ENCODE measurements around the gene TSPAN17.
A peak's percentile ranks its signal among the peaks of the same experiment; 100 is the strongest.

TSPAN17 gene

GRCh38 chr5:176608142-176608705 is 39.1 kb upstream of the TSPAN17 start:
- no peak for TF ChIP-seq CTCF (IDR thresholded peaks at IDR 0.05; ENCODE audit: control extremely low read depth, extremely low read depth, low read depth, missing control alignments)
- POLR2A ChIA-PET: no interaction called here
- CTCF ChIA-PET: interaction anchor here (0.6 to 1.9 kb wide), 7 partner anchors 14 to 280 kb away, joined by 3 to 6 read pairs (median 3); no protein-coding TSS in a partner anchor
- no peak for DNase-seq (ENCODE audit: extremely low spot score)

- no peak for TF ChIP-seq CTCF (IDR thresholded peaks at IDR 0.05; ENCODE audit: control extremely low read depth, extremely low read depth, low read depth, missing control alignments)
- POLR2A ChIA-PET: no interaction called here
- CTCF ChIA-PET: interaction anchor here (1.0 to 1.5 kb wide), 3 partner anchors 16 to 192 kb away, joined by 3 read pairs; no protein-coding TSS in a partner anchor
- no peak for DNase-seq (ENCODE audit: extremely low spot score)
These were observed 38.2 kb upstream of the TSPAN17 start for GRCh38 chr5:176608937-176609723.

DNA sequence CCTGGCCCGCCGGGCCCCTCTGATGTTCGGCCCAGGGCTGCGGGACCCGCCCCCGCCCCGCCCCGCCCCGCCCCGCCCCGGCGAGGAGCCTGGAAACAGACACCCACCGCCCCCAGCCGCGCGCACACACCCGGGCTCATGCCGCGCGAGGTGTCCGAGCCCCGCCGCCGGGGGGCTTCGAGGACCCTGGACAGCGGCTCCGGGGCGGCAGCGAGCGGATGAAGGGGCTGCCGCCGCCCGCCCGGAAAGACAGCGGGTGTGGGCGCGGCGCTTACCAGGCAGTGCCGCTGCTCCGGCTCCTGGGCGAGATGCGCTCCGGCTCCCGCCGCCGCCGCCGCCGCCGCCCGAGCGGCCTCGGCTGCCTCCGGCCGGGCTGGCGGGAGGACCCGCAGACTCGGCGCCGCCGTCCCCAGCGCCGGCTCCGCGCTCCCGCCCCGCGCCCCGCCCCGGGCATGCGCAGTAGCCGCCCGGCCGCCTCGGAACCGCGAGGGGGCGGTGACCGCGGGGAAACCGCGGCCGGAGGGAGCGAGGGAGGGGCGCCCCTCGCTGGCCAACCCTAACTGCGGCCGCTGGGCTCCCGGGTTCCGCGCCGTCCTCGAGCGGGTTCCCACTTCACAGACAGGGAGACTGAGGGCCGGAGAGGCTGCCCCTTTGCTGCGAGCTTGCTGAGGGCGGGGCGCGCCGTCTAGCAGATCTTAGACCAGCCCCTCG is 37.4 kb upstream of the TSPAN17 start, which contains the start of gene GPRIN1:
GPRIN1 (minus strand) TSS at position 433 of the 711 bp plus-strand sequence. CDS start 10,322 bp downstream, outside the sequence.
- ChIA-PET POLR2A (no interaction called here), CTCF (no interaction called here)
- peak; percentile 96 for DNase-seq (ENCODE audit: extremely low spot score)
- peak; percentile 49 for TF ChIP-seq CTCF (IDR thresholded peaks at IDR 0.05; ENCODE audit: control extremely low read depth, extremely low read depth, low read depth, missing control alignments)

DNA sequence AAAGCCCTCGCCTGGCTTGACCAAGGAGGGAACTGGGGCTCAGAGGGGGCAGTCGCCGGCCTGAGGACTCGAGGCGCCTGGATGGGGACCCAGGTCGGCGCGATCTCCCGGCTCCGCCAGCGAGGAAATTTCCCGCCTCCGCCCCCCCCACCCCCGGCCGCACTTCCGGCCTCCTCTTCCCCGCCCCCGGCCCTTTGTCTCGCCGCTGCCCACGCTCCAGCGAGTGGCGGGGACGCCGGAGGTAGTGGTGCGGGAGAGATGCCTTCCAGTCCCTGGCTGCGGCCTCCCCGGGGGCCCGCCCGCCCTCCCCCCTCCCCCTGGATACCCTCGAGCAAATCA is 36.9 kb upstream of the TSPAN17 start:
- CTCF ChIA-PET: no interaction called here
- no peak for DNase-seq (ENCODE audit: extremely low spot score)
- POLR2A ChIA-PET: no interaction called here
- no peak for TF ChIP-seq CTCF (IDR thresholded peaks at IDR 0.05; ENCODE audit: control extremely low read depth, extremely low read depth, low read depth, missing control alignments)

DNA sequence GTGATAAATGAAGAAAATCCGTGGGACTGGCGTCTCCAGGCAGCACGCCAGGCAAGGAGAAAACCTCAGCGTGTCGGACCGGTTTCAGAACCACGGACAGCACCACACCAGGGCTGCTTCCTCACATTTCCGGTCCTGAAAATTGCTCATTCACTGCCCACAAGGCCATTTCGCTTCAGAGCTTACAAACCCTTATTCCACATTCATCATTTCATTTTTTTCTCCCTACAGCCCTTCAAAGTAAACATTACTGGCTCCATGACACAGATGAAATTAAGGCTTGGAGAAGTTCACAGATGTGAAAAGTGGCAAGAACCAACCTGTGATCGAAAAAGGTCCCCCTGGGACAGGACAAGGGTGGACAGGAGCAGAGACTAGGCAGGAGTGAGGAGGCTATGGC is 35.8 kb upstream of the TSPAN17 start:
- TF ChIP-seq CTCF (IDR thresholded peaks at IDR 0.05; ENCODE audit: control extremely low read depth, extremely low read depth, low read depth, missing control alignments): no peak
- DNase-seq (ENCODE audit: extremely low spot score): no peak
- CTCF ChIA-PET: no interaction called here
- POLR2A ChIA-PET: no interaction called here

DNA sequence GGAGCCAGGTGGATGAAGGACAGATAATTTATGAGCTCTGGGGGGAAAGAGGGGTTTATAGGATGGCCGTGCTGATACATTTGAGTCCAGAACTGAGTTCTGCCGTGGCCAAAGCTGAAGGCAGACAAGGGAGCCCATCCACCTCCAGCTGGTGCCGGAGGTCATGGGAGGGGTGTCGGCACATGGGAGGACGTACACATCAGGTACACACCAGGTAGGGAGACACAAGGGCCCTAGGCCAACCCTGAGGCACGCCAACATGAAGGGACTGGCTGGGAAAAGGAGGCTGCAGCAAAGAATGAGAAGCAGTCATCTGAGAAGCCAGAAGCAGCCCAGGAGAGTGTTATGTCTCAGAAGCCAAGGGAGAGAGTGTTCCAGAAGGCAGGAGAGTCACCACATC is 35.3 kb upstream of the TSPAN17 start:
- no peak for TF ChIP-seq CTCF (IDR thresholded peaks at IDR 0.05; ENCODE audit: control extremely low read depth, extremely low read depth, low read depth, missing control alignments)
- no peak for DNase-seq (ENCODE audit: extremely low spot score)
- CTCF ChIA-PET: interaction anchor here (1.7 kb wide), 1 partner anchor 10 kb away, joined by 4 read pairs; no protein-coding TSS in a partner anchor
- POLR2A ChIA-PET: no interaction called here
